Airway epithelial cell (primary cell): ENCODE measurements around the gene PARP14. TPM values are rescaled to one million over a fixed set of nuclear protein-coding genes. Genes with fewer than 3 reads are reported as not detected.

Experiments
- total RNA-seq: library from RNA; depleted of rRNA; stranded (reverse); fragments of >200 nt; gene quantifications from 2 replicates; pipeline ENCODE4 v1.2.3, GENCODE V29; 2015

Gene PARP14, protein sequence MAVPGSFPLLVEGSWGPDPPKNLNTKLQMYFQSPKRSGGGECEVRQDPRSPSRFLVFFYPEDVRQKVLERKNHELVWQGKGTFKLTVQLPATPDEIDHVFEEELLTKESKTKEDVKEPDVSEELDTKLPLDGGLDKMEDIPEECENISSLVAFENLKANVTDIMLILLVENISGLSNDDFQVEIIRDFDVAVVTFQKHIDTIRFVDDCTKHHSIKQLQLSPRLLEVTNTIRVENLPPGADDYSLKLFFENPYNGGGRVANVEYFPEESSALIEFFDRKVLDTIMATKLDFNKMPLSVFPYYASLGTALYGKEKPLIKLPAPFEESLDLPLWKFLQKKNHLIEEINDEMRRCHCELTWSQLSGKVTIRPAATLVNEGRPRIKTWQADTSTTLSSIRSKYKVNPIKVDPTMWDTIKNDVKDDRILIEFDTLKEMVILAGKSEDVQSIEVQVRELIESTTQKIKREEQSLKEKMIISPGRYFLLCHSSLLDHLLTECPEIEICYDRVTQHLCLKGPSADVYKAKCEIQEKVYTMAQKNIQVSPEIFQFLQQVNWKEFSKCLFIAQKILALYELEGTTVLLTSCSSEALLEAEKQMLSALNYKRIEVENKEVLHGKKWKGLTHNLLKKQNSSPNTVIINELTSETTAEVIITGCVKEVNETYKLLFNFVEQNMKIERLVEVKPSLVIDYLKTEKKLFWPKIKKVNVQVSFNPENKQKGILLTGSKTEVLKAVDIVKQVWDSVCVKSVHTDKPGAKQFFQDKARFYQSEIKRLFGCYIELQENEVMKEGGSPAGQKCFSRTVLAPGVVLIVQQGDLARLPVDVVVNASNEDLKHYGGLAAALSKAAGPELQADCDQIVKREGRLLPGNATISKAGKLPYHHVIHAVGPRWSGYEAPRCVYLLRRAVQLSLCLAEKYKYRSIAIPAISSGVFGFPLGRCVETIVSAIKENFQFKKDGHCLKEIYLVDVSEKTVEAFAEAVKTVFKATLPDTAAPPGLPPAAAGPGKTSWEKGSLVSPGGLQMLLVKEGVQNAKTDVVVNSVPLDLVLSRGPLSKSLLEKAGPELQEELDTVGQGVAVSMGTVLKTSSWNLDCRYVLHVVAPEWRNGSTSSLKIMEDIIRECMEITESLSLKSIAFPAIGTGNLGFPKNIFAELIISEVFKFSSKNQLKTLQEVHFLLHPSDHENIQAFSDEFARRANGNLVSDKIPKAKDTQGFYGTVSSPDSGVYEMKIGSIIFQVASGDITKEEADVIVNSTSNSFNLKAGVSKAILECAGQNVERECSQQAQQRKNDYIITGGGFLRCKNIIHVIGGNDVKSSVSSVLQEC (N-terminal part only)
- total RNA-seq = 6.7 and 8.7 TPM in 2 replicates

DNA sequence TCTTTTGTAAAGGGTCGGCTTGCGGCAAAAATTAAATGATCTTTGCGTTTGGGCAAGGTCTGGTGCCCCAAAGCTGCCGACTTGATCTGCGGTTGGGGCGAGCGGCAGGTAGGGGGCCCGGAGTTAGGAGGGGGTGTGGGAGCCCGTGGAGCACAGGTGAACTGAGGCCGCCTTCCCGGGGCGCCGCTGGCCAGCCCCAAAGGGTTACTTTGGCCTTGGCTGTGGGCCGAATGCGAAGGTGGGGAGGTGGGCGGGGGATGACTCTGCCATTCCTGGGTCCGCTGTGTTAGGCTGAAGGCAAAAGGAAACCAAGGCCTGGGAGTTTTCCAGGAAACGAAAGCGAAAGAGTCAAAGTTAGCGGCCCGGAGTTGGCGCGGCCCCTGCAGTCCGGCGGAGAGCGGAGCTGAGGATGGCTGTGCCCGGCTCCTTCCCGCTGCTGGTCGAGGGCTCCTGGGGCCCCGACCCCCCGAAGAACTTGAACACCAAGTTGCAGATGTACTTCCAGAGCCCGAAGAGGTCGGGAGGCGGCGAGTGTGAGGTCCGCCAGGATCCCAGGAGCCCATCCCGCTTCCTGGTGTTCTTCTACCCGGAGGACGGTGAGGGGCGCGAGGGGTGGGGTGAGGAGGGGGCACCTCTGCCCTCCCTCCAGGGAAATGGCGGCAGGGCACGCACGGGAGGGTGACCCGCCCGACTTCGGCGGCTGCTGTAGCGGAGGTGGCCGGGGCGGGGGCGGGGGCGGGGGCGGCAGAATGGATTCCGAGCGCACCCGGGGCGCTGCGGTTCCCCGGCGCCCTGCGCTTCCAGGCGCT, at the start of gene PARP14:
Gene PARP14 (plus strand): TSS at position 365 of the 809 bp plus-strand sequence. CDS start 45 bp downstream, at position 410.

Other genes starting within 250 kb of the PARP14 start
- 17.7 and 29.8 TPM in 2 replicates for gene KPNA1, start 165.9 kb upstream of the PARP14 start, total RNA-seq
- 7.4 and 7.5 TPM in 2 replicates for gene PARP9, start 116.5 kb upstream of the PARP14 start, total RNA-seq
- 5.2 and 7.5 TPM in 2 replicates for gene DTX3L, start 116.5 kb upstream of the PARP14 start, total RNA-seq
- gene PARP15, start 103.2 kb upstream of the PARP14 start, total RNA-seq = 0.07 and 0.19 TPM in 2 replicates
- 1.9 and 3.1 TPM in 2 replicates for gene HSPBAP1, start 113.0 kb downstream of the PARP14 start, total RNA-seq
- 13.3 and 14.0 TPM in 2 replicates for gene SLC49A4, start 114.2 kb downstream of the PARP14 start, total RNA-seq